ENCODE measurements around the gene XIRP2. TPM values are rescaled to one million over a fixed set of nuclear protein-coding genes. Genes with fewer than 3 reads are reported as not detected.

Gene XIRP2
- total and polyA plus RNA-seq, 10 of the 15 experiments (the other 5 are each of a cell fraction or from before 2014, with no cell fraction given) = 0.03 TPM; not detected in 9

- TF ChIP-seq, protein P1, sequence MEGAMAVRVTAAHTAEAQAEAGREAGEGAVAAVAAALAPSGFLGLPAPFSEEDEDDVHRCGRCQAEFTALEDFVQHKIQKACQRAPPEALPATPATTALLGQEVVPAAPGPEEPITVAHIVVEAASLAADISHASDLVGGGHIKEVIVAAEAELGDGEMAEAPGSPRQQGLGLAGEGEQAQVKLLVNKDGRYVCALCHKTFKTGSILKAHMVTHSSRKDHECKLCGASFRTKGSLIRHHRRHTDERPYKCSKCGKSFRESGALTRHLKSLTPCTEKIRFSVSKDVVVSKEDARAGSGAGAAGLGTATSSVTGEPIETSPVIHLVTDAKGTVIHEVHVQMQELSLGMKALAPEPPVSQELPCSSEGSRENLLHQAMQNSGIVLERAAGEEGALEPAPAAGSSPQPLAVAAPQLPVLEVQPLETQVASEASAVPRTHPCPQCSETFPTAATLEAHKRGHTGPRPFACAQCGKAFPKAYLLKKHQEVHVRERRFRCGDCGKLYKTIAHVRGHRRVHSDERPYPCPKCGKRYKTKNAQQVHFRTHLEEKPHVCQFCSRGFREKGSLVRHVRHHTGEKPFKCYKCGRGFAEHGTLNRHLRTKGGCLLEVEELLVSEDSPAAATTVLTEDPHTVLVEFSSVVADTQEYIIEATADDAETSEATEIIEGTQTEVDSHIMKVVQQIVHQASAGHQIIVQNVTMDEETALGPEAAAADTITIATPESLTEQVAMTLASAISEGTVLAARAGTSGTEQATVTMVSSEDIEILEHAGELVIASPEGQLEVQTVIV (IDR thresholded peaks at IDR 0.05; ENCODE audit: borderline replicate concordance, partially characterized antibody) = no peak
- no peak for TF ChIP-seq FOXM1 (IDR thresholded peaks at IDR 0.05; ENCODE audit: low read depth, low read length)
- Histone ChIP-seq H3K9ac (ENCODE audit: control insufficient read depth, insufficient read depth, low read length) (no peak overlapping the region), H4K20me1 (ENCODE audit: control insufficient read depth, insufficient read depth) (no peaks in the 10 kb centered on the region), H3K27me3 (replicated peaks in 1 of 2; ENCODE audit: control insufficient read depth in 2 of 2, insufficient read depth in 2 of 2, low read length in 1 of 2) (no peaks in the 10 kb centered on the region), H3K27ac (ENCODE audit: control insufficient read depth, insufficient read depth) (no peak overlapping the region), H2AFZ (ENCODE audit: control insufficient read depth, low read depth, low read length) (no peak overlapping the region), H3K79me2 (ENCODE audit: control insufficient read depth, insufficient read depth, low read length) (no peaks in the 10 kb centered on the region), H3K36me3 (ENCODE audit: control insufficient read depth in 2 of 2, insufficient read depth in 2 of 2, low read length in 1 of 2) (no peaks in the 10 kb centered on the region), H3K4me1 (ENCODE audit: control insufficient read depth, insufficient read depth, low read length) (no peaks in the 10 kb centered on the region), H3K9me3 (replicated peaks; ENCODE audit: control insufficient read depth, insufficient read depth, low read length) (no peaks in the 10 kb centered on the region), H3K4me3 (no peak overlapping the region), H3K4me2 (ENCODE audit: control insufficient read depth, insufficient read depth) (no peak overlapping the region)
- intact Hi-C loops (cut with micrococcal nuclease; ENCODE audit: unreplicated experiment) = no loop called here
- in situ Hi-C loops (cut with MboI) = no loop called here
- ATAC-seq (no peak), DNase-seq (ENCODE audit: low read depth, low spot score) (no peak), FAIRE-seq (no peak)
- ChIA-PET CTCF (no interaction called here), POLR2A (interaction anchor here (0.7 kb wide), 1 partner anchor 96 kb away, joined by 4 read pairs; no protein-coding TSS in a partner anchor), SMC1A (ENCODE audit: uncharacterized antibody, unreplicated experiment) (interaction anchor here (1.4 kb wide), 1 partner anchor 10 kb away, joined by 3 read pairs; no protein-coding TSS in a partner anchor), RAD21 (ENCODE audit: unreplicated experiment) (no interaction called here)
- 32% methylated on average over 3 of the region's 3 CpGs for WGBS (ENCODE audit: insufficient coverage, insufficient replicate concordance, low lambda C conversion rate, missing lambda C conversion rate)
- no TSS peak for BruUV-seq (replicated peaks)
Observed at GRCh38 chr2:167132906-167133555, 244.8 kb downstream of the XIRP2 start.

DNA sequence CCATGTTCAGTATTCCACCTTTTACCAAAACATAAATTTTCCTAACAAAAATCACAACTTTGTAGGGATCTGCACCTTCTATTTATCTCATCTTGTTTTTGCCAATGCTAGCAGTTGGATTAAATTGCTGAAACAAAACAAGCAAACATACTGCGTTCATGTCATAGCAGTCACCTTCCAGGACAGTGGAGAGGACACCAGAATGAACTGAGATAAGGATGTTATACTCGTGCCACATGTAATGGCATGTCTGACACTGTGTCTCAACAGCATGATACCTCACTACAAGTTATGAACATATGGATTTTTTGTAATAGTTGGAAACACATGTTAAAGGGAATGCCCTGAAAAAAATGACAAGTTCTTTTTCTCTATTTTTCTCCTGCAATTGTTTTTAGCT lies 245.3 kb downstream of the XIRP2 start:
- Histone ChIP-seq H3K79me2 (ENCODE audit: control insufficient read depth, insufficient read depth, low read length) (no peaks in the 10 kb centered on the region), H3K27ac (ENCODE audit: control insufficient read depth, insufficient read depth) (no peak overlapping the region), H2AFZ (ENCODE audit: control insufficient read depth, low read depth, low read length) (no peak overlapping the region), H3K27me3 (replicated peaks in 1 of 2; ENCODE audit: control insufficient read depth in 2 of 2, insufficient read depth in 2 of 2, low read length in 1 of 2) (no peaks in the 10 kb centered on the region), H3K4me3 (no peak overlapping the region), H3K36me3 (ENCODE audit: control insufficient read depth in 2 of 2, insufficient read depth in 2 of 2, low read length in 1 of 2) (no peaks in the 10 kb centered on the region), H3K9ac (ENCODE audit: control insufficient read depth, insufficient read depth, low read length) (no peak overlapping the region), H3K4me2 (ENCODE audit: control insufficient read depth, insufficient read depth) (no peak overlapping the region), H3K9me3 (replicated peaks; ENCODE audit: control insufficient read depth, insufficient read depth, low read length) (no peaks in the 10 kb centered on the region), H4K20me1 (ENCODE audit: control insufficient read depth, insufficient read depth) (no peaks in the 10 kb centered on the region), H3K4me1 (ENCODE audit: control insufficient read depth, insufficient read depth, low read length) (no peaks in the 10 kb centered on the region)
- in situ Hi-C loops (cut with MboI) = no loop called here
- TF ChIP-seq SREBF1 (IDR thresholded peaks at IDR 0.05; ENCODE audit: low read length) (no peak), EED (IDR thresholded peaks at IDR 0.05; ENCODE audit: low read depth) (no peak), SPI1 (IDR thresholded peaks at IDR 0.05; ENCODE audit: borderline replicate concordance, insufficient read depth, low read depth, low read length) (no peak), STAT3 (IDR thresholded peaks at IDR 0.05; ENCODE audit: low read depth, low read length) (no peak), IKZF1 (conservative IDR thresholded peaks at IDR 0.05) (no peak), ZSCAN29 (IDR thresholded peaks at IDR 0.05) (no peak), MYC (IDR thresholded peaks at IDR 0.05; ENCODE audit: insufficient read depth, insufficient read length, insufficient replicate concordance, low read length, severe bottlenecking) (no peak)
- ChIA-PET RAD21 (ENCODE audit: unreplicated experiment) (no interaction called here), CTCF (no interaction called here), SMC1A (ENCODE audit: uncharacterized antibody, unreplicated experiment) (interaction anchor here (1.4 kb wide), 1 partner anchor 10 kb away, joined by 3 read pairs; no protein-coding TSS in a partner anchor), POLR2A (no interaction called here)
- 0% methylated on average over 2 of the region's 2 CpGs for WGBS (ENCODE audit: insufficient coverage, insufficient replicate concordance, low lambda C conversion rate, missing lambda C conversion rate)
- no peak for FAIRE-seq
- DNase-seq (ENCODE audit: low read depth, low spot score) = no peak
- no peak for ATAC-seq
- BruUV-seq (replicated peaks) = no TSS peak
- intact Hi-C loops (cut with micrococcal nuclease; ENCODE audit: unreplicated experiment) = no loop called here
